HG03025 (cell line): ENCODE results near the gene SEPTIN3.

ENCODE experiments used
- ATAC-seq: cut with Tn5 transposase; IDR thresholded peaks from one replicate; pipeline ENCODE4 v1.9.1; 2021; ENCODE audit warnings: mild to moderate bottlenecking, moderate library complexity; ENCODE audit not compliant: unreplicated experiment, low FRiP score

SEPTIN3 gene

GRCh38 chr22:41975299-41976069, 6.2 kb downstream of the SEPTIN3 start:
- no peak for ATAC-seq

GRCh38 chr22:41976070-41976901, 7.0 kb downstream of the SEPTIN3 start:
- no peak for ATAC-seq

GRCh38 chr22:41976961-41977566, 7.8 kb downstream of the SEPTIN3 start:
- ATAC-seq = no peak

GRCh38 chr22:41978732-41979131, 9.5 kb downstream of the SEPTIN3 start:
- no peak for ATAC-seq

GRCh38 chr22:41979423-41980250, 10.4 kb downstream of the SEPTIN3 start:
- no peak for ATAC-seq

- ATAC-seq = no peak
Observed at GRCh38 chr22:41982865-41983264, 13.6 kb downstream of the SEPTIN3 start.

- no peak for ATAC-seq
Observed at GRCh38 chr22:41983513-41984405, 14.5 kb downstream of the SEPTIN3 start.

- ATAC-seq = no peak
Observed at GRCh38 chr22:41987276-41987675, 18.0 kb downstream of the SEPTIN3 start.

- no peak for ATAC-seq
Observed at GRCh38 chr22:41989246-41989645, 20.0 kb downstream of the SEPTIN3 start.

GRCh38 chr22:41991111-41991510, 21.9 kb downstream of the SEPTIN3 start:
- no peak for ATAC-seq

- ATAC-seq = no peak
Observed at GRCh38 chr22:41992496-41992895, 23.3 kb downstream of the SEPTIN3 start.

GRCh38 chr22:41995211-41995610, 26.0 kb downstream of the SEPTIN3 start:
- no peak for ATAC-seq

- ATAC-seq = no peak
Observed at GRCh38 chr22:41996826-41997225, 27.6 kb downstream of the SEPTIN3 start.

- peak; percentile 58 for ATAC-seq
Observed at GRCh38 chr22:41998361-41999261, 29.4 kb downstream of the SEPTIN3 start, which contains the start of gene WBP2NL. Gene WBP2NL, plus strand, starts transcription at chr22:41998788. Its CDS starts 31 bp downstream, at chr22:41998819.

GRCh38 chr22:42000466-42000865, 31.2 kb downstream of the SEPTIN3 start:
- ATAC-seq = no peak

- no peak for ATAC-seq
Observed at GRCh38 chr22:42001121-42001520, 31.9 kb downstream of the SEPTIN3 start.

- no peak for ATAC-seq
Observed at GRCh38 chr22:42001706-42002105, 32.5 kb downstream of the SEPTIN3 start.

GRCh38 chr22:42007922-42008321, 38.7 kb downstream of the SEPTIN3 start:
- ATAC-seq = no peak
